Measurements from ENCODE around the gene PTPN3.

The PTPN3 gene

GRCh38 chr9:109506097-109506712 is 8.1 kb upstream of the PTPN3 start:
- DNase-seq (ENCODE audit: low spot score) = no peak

GRCh38 chr9:109504689-109505088 is 6.6 kb upstream of the PTPN3 start:
- no peak for DNase-seq (ENCODE audit: low spot score)

- no peak for DNase-seq (ENCODE audit: low spot score)
Observed at GRCh38 chr9:109500421-109500974, 2.4 kb upstream of the PTPN3 start.

- DNase-seq (ENCODE audit: low spot score) = no peak
Observed at GRCh38 chr9:109499631-109500410, 1.7 kb upstream of the PTPN3 start.

- no peak for DNase-seq (ENCODE audit: low spot score)
Observed at GRCh38 chr9:109499093-109499630, 1.1 kb upstream of the PTPN3 start.

- DNase-seq (ENCODE audit: low spot score) = no peak
Observed at GRCh38 chr9:109497226-109498153, 617 bp downstream of the PTPN3 start.

GRCh38 chr9:109496841-109497225 is 1.3 kb downstream of the PTPN3 start:
- DNase-seq (ENCODE audit: low spot score) = no peak

- DNase-seq (ENCODE audit: low spot score) = no peak
Observed at GRCh38 chr9:109496218-109496617, 1.9 kb downstream of the PTPN3 start.

- DNase-seq (ENCODE audit: low spot score) = no peak
Observed at GRCh38 chr9:109493648-109494047, 4.5 kb downstream of the PTPN3 start.

GRCh38 chr9:109491590-109491989 is 6.5 kb downstream of the PTPN3 start:
- no peak for DNase-seq (ENCODE audit: low spot score)

- DNase-seq (ENCODE audit: low spot score) = no peak
Observed at GRCh38 chr9:109488791-109489492, 9.2 kb downstream of the PTPN3 start.

- no peak for DNase-seq (ENCODE audit: low spot score)
Observed at GRCh38 chr9:109488351-109488750, 9.8 kb downstream of the PTPN3 start.

GRCh38 chr9:109487247-109487646 is 10.9 kb downstream of the PTPN3 start:
- no peak for DNase-seq (ENCODE audit: low spot score)

GRCh38 chr9:109483744-109484429 is 14.2 kb downstream of the PTPN3 start:
- no peak for DNase-seq (ENCODE audit: low spot score)

- no peak for DNase-seq (ENCODE audit: low spot score)
Observed at GRCh38 chr9:109482391-109482916, 15.7 kb downstream of the PTPN3 start.

GRCh38 chr9:109481856-109482255 is 16.3 kb downstream of the PTPN3 start:
- DNase-seq (ENCODE audit: low spot score) = no peak

- no peak for DNase-seq (ENCODE audit: low spot score)
Observed at GRCh38 chr9:109479822-109480221, 18.3 kb downstream of the PTPN3 start.

- DNase-seq (ENCODE audit: low spot score) = no peak
Observed at GRCh38 chr9:109478665-109479380, 19.3 kb downstream of the PTPN3 start.

GRCh38 chr9:109478051-109478563 is 20.0 kb downstream of the PTPN3 start:
- no peak for DNase-seq (ENCODE audit: low spot score)

All from cerebellar cortex (tissue), 1 donor.